Measurements from ENCODE around the gene MAB21L1. TPM values are rescaled to one million over a fixed set of nuclear protein-coding genes. Genes with fewer than 3 reads are reported as not detected.

MAB21L1 gene
- total and polyA plus RNA-seq, 12 donors: 0.06 to 7.0 (median 2.3) TPM; not detected in 1

- H3K4me3 ChIP-seq: no peak overlapping the region
- no peaks in the 10 kb centered on the region for H3K9me3 ChIP-seq (replicated peaks in 1 of 3)
- no peak overlapping the region for H3K27ac ChIP-seq
- no peaks in the 10 kb centered on the region for H3K36me3 ChIP-seq (replicated peaks in 1 of 2)
- H3K4me1 ChIP-seq (replicated peaks in 1 of 2): no peaks in the 10 kb centered on the region
- 92 to 93% (median 93%) methylated on average over 3 of the region's 3 CpGs for WGBS, 4 donors
- no peaks in the 10 kb centered on the region for H3K27me3 ChIP-seq
- intact Hi-C loops (cut with DNase I): no loop called here
- DNase-seq: no peak
- TF ChIP-seq POLR2A (IDR thresholded peaks at IDR 0.05) (no peak), CTCF (IDR thresholded peaks at IDR 0.05) (no peak)
These were observed 8.9 kb upstream of the MAB21L1 start for GRCh38 chr13:35485424-35485823.

DNA sequence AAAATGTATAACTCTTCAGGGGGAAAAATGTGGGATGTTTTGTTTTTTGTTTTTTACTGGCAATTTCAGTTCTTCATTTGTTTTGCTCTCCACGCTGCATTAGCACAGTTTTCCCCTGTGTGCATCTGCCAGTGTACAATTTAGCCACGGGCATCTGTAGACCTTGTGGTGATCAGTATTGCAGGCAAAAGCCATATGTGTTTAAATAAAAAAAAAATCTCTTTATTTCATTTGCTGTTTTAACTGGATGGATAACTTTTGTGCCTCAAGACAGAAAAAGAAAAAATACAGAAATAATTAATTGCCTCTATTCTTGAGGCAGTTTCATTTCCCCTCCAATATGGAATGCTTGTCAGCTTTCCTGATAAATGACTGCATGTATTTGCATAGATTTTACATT is 7.9 kb upstream of the MAB21L1 start:
- Histone ChIP-seq H3K4me1 (replicated peaks in 1 of 2) (no peaks in the 10 kb centered on the region), H3K36me3 (replicated peaks in 1 of 2) (no peaks in the 10 kb centered on the region), H3K27me3 (no peaks in the 10 kb centered on the region), H3K27ac (no peak overlapping the region), H3K4me3 (no peak overlapping the region), H3K9me3 (replicated peaks in 1 of 3) (no peaks in the 10 kb centered on the region)
- intact Hi-C loops (cut with DNase I): no loop called here
- TF ChIP-seq POLR2A (IDR thresholded peaks at IDR 0.05): no peak
- 79 to 90% (median 86%) methylated on average over 2 of the region's 2 CpGs for WGBS, 4 donors
- DNase-seq: no peak

GRCh38 chr13:35483761-35484160 is 7.3 kb upstream of the MAB21L1 start:
- intact Hi-C loops (cut with DNase I): no loop called here
- no peak for DNase-seq
- Histone ChIP-seq H3K36me3 (replicated peaks in 1 of 2) (no peaks in the 10 kb centered on the region), H3K27ac (no peak overlapping the region), H3K4me1 (replicated peaks in 1 of 2) (no peaks in the 10 kb centered on the region), H3K4me3 (no peak overlapping the region), H3K9me3 (replicated peaks in 1 of 3) (no peaks in the 10 kb centered on the region), H3K27me3 (no peaks in the 10 kb centered on the region)
- TF ChIP-seq CTCF (IDR thresholded peaks at IDR 0.05) (no peak), POLR2A (IDR thresholded peaks at IDR 0.05) (no peak)
- WGBS, 4 donors: 92 to 95% (median 93%) methylated on average over 3 of the region's 3 CpGs

DNA sequence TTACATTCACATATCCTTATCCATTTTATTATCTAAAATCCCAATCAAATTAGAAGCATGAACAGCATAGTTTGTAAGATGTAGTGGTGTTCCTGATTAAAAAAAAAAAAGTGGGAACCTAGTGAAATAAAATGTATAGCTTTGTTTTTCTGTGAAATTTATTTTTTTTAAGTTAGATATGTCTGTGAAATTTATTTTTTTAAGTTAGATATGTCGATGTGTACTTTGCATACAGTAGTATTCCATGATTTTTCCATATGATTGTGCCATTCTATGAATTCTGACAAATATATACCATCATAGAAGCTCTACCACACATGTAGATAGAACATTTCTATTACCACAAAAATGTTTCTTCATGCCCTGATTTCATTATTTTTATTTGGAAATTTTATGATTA is 6.0 kb upstream of the MAB21L1 start:
- TF ChIP-seq CTCF (IDR thresholded peaks at IDR 0.05) (no peak), POLR2A (IDR thresholded peaks at IDR 0.05) (no peak)
- H3K4me3 ChIP-seq: no peak overlapping the region
- no peak overlapping the region for H3K27ac ChIP-seq
- H3K27me3 ChIP-seq: no peaks in the 10 kb centered on the region
- WGBS, 4 donors: 89 to 95% (median 91%) methylated on average over 1 of the region's 1 CpG
- H3K9me3 ChIP-seq (replicated peaks in 1 of 3): no peaks in the 10 kb centered on the region
- no peaks in the 10 kb centered on the region for H3K36me3 ChIP-seq (replicated peaks in 1 of 2)
- no peak for DNase-seq
- intact Hi-C loops (cut with DNase I): no loop called here
- H3K4me1 ChIP-seq (replicated peaks in 1 of 2): no peaks in the 10 kb centered on the region

DNA sequence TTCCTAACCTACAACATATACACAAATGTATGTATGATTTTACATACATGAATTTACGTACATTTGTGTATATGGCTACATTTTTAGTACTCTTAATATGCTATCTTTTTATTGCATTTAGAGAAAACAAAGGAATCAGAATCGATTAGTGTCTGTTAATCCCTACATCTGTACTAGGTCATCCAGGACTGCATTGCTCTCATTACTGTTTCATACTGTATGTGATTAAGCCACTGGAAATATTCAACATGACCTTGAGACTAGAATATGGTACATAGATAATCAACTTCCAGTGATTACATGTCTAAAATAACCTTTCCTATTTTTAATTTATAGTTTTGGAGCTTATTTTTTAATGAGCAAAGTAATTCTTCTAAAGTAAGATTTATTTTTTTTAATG is 5.3 kb upstream of the MAB21L1 start:
- Histone ChIP-seq H3K27ac (no peak overlapping the region), H3K9me3 (replicated peaks in 1 of 3) (no peaks in the 10 kb centered on the region), H3K4me1 (replicated peaks in 1 of 2) (no peaks in the 10 kb centered on the region), H3K27me3 (no peaks in the 10 kb centered on the region), H3K36me3 (replicated peaks in 1 of 2) (no peaks in the 10 kb centered on the region), H3K4me3 (no peak overlapping the region)
- DNase-seq: no peak
- intact Hi-C loops (cut with DNase I): no loop called here
- TF ChIP-seq CTCF (IDR thresholded peaks at IDR 0.05): no peak
- TF ChIP-seq POLR2A (IDR thresholded peaks at IDR 0.05): no peak
- 78 to 90% (median 82%) methylated on average over 2 of the region's 2 CpGs for WGBS, 4 donors

Data from adrenal gland (tissue), 12 donors.